ENCODE measurements around the gene TP53BP2.

DNA sequence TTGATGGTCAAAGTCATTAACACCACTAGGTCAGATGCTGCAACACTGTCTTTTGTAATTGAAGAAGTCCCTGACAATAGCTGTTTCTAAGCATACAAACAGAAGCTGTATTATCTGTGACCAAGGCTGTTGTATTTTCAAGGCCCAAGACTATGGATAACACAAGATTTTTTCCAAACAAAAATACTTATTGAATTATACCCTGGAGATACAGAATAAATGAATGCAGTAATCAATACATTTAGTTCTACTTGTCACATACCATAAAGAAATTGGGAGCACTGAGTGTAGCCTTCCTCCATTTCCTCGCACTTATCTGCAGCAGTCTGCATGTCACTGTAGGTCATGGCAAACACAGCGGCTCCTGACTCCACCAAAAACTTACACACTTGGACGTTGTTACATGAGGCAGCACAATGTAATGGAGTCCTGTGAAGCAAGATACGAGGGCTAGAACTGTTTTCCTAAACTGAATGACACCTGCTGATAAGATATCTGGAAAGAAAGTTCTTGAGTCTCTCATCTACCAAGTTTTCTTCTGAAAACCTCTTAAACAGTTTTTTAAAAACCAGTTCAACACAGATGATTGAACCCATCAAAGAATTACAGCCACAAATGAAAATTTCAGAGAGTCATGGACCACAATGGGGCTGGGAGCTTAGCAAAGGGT lies 56.9 kb downstream of the TP53BP2 start:
- TF ChIP-seq, protein P1, sequence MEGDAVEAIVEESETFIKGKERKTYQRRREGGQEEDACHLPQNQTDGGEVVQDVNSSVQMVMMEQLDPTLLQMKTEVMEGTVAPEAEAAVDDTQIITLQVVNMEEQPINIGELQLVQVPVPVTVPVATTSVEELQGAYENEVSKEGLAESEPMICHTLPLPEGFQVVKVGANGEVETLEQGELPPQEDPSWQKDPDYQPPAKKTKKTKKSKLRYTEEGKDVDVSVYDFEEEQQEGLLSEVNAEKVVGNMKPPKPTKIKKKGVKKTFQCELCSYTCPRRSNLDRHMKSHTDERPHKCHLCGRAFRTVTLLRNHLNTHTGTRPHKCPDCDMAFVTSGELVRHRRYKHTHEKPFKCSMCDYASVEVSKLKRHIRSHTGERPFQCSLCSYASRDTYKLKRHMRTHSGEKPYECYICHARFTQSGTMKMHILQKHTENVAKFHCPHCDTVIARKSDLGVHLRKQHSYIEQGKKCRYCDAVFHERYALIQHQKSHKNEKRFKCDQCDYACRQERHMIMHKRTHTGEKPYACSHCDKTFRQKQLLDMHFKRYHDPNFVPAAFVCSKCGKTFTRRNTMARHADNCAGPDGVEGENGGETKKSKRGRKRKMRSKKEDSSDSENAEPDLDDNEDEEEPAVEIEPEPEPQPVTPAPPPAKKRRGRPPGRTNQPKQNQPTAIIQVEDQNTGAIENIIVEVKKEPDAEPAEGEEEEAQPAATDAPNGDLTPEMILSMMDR (IDR thresholded peaks at IDR 0.05), result no peak
- TF ChIP-seq EP300 (IDR thresholded peaks at IDR 0.05), result no peak
